Amniotic epithelial cell (primary cell): ENCODE data around the gene TIMP4.

Experiments
- DNase-seq: peaks from one replicate; pipeline ENCODE4 v3.0.0-alpha.2; 2010; ENCODE audit warnings: low read depth

TIMP4 gene

GRCh38 chr3:12185172-12185710 is 26.5 kb upstream of the TIMP4 start:
- no peak for DNase-seq

DNA sequence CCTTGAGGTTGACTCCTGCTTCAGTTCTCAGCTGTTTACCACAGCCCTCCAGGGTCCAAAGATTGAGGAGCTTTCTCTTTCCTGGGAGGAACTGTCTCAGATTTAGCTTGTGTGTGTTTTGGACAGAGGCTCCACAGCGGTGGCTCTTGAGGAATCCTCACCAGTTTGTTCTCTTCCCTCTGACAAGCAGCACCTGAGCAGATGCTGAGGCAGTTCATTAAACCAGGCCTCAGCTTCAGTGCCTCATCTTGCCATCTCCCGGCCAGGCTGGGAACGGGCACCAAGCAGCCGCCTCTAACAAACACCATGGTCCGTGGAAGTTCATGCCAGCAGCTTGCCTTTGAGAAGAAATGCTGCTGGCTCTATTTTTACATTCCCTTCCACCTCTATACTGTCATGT is 25.8 kb upstream of the TIMP4 start:
- no peak for DNase-seq

DNA sequence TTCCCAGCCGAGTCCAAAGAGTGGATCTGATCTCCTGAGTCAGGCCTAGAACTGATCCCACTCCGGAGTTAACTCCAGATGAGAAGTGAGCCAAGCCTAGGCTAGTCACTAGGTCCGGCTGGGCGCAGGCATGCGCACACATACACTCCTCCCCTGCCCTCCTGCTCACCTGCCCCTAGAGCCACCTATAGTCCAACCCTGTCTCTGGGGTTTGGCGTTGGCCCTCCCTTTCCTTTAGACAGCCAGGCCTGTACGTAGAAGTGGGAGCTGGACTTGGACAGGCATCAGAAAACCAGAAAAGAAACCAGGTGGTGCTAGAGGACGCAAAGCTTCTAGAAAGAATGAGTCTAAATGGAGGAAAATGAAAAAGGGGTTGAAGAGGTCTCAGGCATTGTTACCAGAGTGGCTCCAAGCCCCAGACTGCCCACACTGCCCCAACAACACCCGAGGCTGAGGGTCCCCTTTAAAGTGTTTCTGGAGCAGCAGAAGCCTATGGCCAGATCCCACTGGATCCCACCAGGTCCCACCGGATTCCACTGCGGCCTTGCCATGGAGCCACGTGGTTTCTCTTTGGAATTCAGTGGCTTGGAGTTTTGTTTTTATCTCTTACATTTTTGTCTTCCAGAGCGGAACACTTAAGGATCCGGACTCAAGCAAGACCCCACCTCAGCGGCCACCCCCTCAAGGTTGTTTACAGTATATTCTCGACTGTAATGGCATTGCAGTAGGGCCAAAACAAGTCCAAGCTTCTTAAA is 24.2 kb upstream of the TIMP4 start:
- no peak for DNase-seq

- no peak for DNase-seq
Observed at GRCh38 chr3:12181806-12182205, 23.1 kb upstream of the TIMP4 start.

- no peak for DNase-seq
Observed at GRCh38 chr3:12181301-12181700, 22.6 kb upstream of the TIMP4 start.

DNA sequence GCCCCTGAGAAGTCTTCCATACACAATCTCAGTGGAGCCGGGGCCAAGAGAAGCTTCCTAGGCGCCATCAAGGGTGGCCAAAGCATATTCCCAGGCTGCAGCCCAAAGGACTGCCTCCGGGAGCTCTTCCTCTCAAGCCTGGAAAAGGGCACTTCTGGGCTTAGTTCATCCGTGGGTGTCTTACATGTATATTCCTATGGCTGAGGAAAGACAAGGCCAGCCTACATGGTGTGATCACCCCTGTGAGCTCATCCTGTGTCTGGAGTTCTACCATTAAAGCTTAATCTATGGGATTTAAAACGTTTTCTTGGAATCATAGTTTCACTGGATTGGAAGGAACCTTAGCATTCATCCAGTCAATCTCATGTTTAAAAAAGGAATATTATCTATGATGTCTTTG is 21.9 kb upstream of the TIMP4 start:
- no peak for DNase-seq

- peak; percentile 74 for DNase-seq
Observed at GRCh38 chr3:12180218-12180617, 21.5 kb upstream of the TIMP4 start.

DNA sequence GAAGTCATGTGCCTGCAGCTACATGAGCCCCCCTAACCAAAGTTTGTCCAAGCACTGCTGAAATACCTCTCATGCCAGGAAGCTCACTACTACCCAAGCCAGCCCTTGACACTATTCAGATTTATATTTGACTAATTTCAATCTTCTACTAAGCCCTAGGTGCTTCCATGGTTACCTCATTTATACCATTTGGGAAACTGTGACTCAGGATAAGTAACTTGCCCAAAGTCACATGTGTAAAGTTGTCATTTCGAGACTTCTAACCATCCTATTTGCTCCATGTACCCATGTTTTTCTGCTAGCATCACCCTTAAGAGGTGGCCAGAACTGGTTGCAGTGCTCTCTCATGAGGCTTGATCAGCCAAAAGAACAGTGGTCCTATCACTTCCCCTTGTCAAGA is 20.7 kb upstream of the TIMP4 start:
- DNase-seq: no peak

DNA sequence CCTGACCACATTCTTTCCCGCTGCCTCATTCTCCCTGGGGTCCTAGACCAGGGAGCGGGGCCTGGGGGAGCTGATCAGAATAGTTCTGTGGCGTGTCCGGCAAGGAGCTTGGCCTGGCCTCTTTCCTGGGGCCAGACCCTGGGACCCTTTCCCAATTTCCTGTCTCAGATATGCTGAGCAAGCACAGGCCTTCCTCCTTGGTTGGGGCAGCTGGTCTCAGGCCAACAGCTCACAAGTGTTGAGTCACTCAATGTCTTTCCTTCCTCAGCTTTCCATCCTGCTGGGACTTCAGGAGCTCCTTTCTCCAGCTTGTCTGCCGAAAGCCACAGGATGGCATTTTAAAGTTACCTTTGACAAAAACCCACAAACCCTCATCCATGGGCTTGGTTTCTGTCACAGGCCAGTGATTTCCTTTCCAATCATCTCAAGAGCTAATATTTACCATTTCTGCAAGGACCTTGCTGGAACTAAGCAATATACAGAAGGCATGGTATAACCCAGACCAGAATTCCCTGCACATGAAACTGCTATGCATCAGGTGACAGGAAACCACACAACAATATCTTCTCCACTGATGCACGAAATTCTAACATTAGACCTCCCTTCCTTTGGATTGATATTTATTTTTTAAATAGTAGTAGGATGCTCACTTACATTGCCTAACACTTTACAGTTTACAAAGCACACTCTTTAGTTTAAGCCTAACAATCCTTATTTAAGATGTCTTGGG is 19.5 kb upstream of the TIMP4 start:
- DNase-seq: peak; percentile 48

- DNase-seq: no peak
Observed at GRCh38 chr3:12177126-12177525, 18.4 kb upstream of the TIMP4 start.

- peak; percentile 58 for DNase-seq
Observed at GRCh38 chr3:12175844-12176453, 17.2 kb upstream of the TIMP4 start.

- peak; percentile 45 for DNase-seq
Observed at GRCh38 chr3:12175137-12175593, 16.5 kb upstream of the TIMP4 start.

DNA sequence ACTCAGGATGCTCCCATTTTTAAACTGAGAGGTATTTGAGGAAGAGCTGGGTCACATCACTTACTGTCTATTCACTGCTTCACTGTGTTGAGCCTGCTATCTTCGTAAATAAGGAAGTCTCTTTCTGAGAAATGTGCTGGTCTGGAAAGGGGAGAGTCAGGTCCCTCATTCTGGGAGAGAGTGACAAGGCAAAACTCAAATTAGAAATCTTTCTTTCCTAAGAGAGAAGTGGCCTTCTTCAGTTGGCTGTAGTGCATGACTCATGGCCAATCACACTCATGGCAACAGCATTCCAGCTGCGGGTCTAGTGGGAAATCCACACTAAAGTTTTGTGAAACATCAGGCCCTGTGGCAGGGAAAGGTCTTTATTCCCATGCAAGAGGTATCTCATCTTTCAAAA is 11.5 kb upstream of the TIMP4 start:
- DNase-seq: peak; percentile 82

DNA sequence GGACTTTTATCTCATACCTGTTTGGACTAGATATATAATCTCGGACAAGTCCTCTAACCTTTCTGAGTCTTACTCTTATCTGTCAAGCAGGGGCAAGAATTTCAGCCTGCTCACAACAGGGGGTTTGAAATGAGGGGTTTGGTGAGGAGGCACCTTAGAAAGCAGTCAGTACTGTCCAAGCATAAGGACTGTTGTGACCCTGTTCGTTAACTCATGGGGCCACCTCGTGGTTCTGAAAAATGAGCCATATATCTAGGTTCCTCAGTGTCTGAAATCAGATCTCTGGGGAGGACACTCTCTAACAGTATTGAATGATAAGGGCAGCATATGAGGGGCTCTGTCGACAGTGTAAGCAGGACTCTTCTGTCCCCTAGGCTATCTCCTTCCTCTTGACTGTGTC is 7.2 kb upstream of the TIMP4 start:
- DNase-seq: no peak

DNA sequence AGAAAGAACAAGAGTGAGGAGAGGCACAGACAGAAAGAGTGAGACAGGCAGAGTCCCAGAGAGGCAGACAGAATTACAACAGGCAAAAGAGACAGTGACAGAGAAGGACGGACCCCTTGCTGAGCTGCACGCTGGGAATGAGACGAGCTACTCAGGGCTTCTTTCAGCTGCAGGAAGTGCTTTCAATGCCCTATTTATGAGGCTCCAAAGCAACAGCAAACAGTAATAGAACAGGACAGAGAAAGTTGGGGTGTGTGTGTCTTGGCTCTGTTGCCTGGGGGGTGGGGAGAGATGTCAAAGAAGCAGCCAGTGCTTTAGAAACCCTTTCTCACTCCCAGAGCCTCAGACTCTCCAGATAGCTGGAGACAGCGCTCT is 502 bp upstream of the TIMP4 start:
- DNase-seq: no peak

- no peak for DNase-seq
Observed at GRCh38 chr3:12157026-12157425, 1.7 kb downstream of the TIMP4 start.

- peak; percentile 87 for DNase-seq
Observed at GRCh38 chr3:12155828-12156227, 2.9 kb downstream of the TIMP4 start.

GRCh38 chr3:12155264-12155663 is 3.4 kb downstream of the TIMP4 start:
- DNase-seq: no peak

- peak; percentile 58 for DNase-seq
Observed at GRCh38 chr3:12154151-12154550, 4.6 kb downstream of the TIMP4 start.

DNA sequence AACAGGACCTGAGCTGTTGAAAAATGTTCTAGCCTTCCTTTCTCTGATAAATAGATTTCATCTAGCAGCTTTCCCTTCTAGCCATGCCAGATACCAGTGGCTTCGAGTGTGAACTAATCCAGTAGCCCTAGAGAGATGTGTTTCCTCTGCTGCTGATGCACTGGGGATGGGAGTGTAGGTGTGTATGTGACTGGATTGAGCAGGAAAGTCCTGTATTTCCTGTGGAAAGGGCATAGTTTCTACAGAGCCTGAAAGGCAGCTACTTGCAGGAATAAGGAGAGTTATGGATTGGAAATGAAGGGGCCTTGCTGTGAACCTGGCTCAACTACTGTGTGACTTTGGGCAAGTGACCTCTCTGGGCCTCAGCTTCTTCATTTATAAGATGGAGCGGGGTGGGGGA is 8.6 kb downstream of the TIMP4 start:
- DNase-seq: no peak

- DNase-seq: no peak
Observed at GRCh38 chr3:12149029-12149428, 9.7 kb downstream of the TIMP4 start.

- DNase-seq: no peak
Observed at GRCh38 chr3:12148183-12148940, 10.3 kb downstream of the TIMP4 start.
